Suprapubic skin (tissue), 3 donors: Measurements from ENCODE around the gene SHKBP1.

Experiments used
- POLR2A ChIP-seq, 2 donors: fragments of 450-650 bp; IDR thresholded peaks; one replicate each; pipeline ENCODE4 v1.6.1; 2017; ENCODE audit warnings: antibody characterized with exemption in 2 of 2, mild to moderate bottlenecking in 2 of 2, moderate library complexity in 2 of 2
- TF ChIP-seq, protein P1 (sequence below), 2 donors: fragments of 200-600 bp in 1 of 2; fragments of 450-650 bp in 1 of 2; sonication (generic) in 1 of 2; IDR thresholded peaks; one replicate each; pipeline ENCODE4 v1.5.1; 2016 to 2019; ENCODE audit warnings: antibody characterized with exemption in 2 of 2, mild to moderate bottlenecking in 1 of 2, moderate library complexity in 1 of 2

DNA sequence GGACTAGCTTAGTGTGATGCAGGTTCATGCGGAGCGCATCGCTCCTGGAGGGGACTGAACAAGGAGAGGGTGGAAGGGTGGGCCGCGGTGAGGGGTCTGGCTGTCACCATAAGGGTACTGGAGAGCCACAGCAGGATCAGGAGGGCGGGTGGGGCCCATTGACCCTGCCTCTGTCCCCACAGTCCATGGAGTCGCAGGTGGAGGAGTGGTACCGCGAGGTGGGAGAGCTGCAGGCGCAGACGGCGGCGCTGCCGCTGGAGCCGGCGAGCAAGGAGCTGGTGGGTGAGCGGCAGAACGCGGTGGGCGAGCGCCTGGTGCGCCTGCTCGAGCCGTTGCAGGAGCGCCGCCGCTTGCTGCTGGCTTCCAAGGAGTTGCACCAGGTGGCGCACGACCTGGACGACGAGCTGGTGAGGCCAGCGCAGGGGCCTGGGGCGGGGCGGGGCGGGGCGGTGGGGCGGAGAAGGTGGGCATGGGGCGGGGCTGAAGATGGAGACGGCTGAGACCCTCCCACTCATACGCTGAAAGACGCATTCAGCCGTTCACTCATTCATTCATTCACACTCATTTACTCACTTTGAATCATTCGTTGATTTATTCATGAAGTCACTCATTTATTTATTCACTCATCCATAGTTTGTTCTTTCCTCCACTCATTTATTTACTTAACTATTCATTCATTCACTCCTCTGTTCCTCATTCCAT lies 27.5 kb upstream of the SHKBP1 start:
- TF ChIP-seq, protein P1, sequence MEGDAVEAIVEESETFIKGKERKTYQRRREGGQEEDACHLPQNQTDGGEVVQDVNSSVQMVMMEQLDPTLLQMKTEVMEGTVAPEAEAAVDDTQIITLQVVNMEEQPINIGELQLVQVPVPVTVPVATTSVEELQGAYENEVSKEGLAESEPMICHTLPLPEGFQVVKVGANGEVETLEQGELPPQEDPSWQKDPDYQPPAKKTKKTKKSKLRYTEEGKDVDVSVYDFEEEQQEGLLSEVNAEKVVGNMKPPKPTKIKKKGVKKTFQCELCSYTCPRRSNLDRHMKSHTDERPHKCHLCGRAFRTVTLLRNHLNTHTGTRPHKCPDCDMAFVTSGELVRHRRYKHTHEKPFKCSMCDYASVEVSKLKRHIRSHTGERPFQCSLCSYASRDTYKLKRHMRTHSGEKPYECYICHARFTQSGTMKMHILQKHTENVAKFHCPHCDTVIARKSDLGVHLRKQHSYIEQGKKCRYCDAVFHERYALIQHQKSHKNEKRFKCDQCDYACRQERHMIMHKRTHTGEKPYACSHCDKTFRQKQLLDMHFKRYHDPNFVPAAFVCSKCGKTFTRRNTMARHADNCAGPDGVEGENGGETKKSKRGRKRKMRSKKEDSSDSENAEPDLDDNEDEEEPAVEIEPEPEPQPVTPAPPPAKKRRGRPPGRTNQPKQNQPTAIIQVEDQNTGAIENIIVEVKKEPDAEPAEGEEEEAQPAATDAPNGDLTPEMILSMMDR (IDR thresholded peaks at IDR 0.05), result peak in 1 of 2 donors; percentile 53
- TF ChIP-seq POLR2A (IDR thresholded peaks at IDR 0.05), result no peak
